HT-29 (cell line): Measurements from ENCODE around the gene LRP1B. TPM values are rescaled to one million over a fixed set of nuclear protein-coding genes. Genes with fewer than 3 reads are reported as not detected.

Experiments
- DNase-seq: peaks from one replicate; pipeline ENCODE4 v3.0.0-alpha.2; 2015; ENCODE audit warnings: low spot score
- total RNA-seq: library from RNA; depleted of rRNA; stranded (reverse); fragments of >200 nt; shearing (Covaris generic); gene quantifications from 2 replicates; pipeline ENCODE4 v1.2.3, GENCODE V29; 2014

The LRP1B gene
- total RNA-seq, 1 experiment from 2014 or later, result not detected

DNA sequence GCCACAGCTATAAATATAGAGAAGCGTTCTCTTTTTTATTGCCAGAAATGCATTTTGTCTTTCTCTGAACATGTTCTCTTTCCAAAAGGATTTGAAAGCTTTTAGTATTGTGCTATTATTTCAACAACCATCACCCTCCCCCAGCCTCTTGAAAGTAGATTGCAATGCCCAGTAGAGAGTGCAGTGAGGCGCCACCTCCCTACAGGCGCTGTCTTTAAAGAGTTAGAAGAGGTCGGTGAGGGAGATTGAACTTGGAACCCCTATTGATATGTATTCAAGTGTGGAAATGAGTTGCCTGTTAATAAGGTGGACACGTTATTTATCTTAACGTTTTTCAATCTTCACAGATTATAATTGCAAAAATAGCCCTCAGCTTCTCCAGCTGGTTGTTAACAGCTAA is 360.3 kb downstream of the LRP1B start:
- DNase-seq, result no peak

DNA sequence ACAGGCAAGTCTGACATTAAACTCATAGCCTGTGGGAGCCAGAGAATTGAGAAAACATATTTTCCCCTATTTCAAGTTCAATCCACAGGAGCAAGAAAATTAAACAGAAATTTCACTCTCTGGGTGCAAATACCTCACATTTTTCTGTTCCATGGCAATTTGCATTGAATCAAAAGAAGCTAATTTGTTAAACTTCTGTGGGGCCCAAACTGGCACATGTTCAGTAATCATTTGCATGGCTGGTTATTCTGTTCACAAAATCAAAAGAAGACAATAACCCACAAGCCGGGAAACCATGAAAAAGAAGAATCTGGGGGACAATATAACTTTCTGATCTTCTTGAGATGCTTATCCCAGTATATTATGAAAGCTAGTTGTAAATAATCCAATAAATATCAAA is 363.1 kb downstream of the LRP1B start:
- no peak for DNase-seq

- DNase-seq, result no peak
Measured at GRCh38 chr2:141767051-141767450, 363.8 kb downstream of the LRP1B start.

GRCh38 chr2:141766225-141766624 is 364.6 kb downstream of the LRP1B start:
- DNase-seq, result no peak

DNA sequence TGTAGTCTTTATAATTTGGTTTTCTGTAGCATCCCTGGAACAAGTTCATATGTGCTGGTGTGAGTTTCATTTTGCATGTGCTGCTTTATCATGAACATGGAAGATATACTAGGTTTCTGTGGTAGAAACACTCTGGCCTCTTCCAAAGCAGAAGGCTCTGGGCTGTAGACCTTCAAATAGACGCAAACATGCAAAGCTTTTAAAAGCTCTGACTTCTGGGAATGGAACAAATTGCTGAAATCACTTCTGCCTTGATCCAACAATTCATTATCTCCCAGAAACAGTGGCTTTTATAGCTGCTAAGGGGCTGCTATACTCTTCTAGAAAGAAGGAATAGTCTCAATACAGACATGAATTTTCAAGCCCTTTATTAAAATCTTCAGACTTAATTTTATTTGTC is 382.2 kb downstream of the LRP1B start:
- DNase-seq, result no peak

GRCh38 chr2:141741652-141742051 is 389.2 kb downstream of the LRP1B start:
- no peak for DNase-seq

DNA sequence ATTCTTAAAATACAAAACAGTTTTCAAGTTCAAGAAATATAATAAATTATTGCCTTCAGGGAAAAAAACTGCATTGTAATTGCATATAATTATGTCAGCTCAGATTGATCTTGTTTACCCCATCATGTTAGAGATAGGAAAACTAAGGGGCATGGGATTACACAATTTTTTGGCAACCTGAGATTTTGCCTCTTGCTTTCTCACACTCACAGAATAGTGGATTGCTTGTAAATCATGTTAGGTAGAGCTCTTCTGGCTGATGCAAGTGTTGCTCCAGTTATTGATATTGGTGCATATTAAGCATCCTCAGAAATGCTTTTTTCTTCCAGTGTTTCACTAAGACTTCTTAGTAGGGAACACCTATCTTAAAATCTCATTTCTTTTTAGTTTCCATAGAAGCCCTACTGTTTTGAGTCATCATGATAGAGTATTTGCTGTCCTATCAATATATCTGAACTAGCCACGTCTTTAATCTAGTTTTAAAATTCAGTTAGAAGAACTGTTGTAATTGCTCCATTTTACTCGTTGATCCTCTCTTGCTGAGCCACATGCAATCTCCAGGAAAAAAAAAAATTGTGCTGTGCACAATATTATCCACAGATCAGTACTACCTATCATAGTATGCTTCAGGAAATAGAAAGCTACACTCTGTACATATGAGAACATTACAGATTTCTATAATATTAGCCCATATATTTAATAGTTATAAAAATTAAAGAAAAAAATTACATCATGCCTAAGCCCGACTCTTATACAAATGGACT is 393.1 kb downstream of the LRP1B start:
- no peak for DNase-seq

DNA sequence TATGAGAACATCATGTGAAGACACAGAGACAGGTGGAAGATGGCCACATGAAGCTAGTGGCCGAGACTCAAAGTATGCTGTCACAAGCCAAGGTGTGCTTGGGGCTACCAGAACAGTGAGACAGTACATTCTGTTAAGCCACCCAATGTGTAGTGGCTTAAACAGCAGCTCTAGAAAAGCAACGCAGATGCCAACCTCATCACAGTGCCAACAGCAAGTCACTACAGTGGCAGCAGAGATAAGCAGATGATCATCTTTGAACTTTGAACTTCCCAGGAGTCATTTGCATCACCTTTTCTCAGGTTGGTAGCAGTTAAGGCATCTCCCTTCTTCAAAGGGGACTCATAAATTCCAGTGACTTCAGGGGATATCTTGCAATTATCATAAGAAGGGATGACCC is 394.4 kb downstream of the LRP1B start:
- no peak for DNase-seq

DNA sequence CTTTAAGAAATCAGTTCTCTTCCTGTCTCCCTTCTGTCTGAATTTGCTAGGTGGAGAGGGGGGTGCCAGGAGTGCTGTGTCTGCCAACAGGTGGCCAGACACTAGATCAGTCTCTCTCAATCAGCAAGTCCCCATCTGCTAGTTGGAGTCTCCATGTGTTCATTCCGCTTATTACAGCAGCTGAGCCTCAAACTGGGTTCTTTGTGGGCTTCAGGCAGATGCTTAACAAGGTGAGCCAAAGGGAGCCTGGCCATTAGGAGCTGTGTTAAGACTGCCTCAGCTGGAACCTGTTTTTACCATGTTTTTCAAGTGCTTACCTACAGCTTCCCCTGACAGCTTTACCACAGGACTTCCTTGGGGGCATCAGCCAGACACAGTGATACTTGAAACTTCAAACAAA is 401.9 kb downstream of the LRP1B start:
- no peak for DNase-seq

- no peak for DNase-seq
Measured at GRCh38 chr2:141728142-141728541, 402.7 kb downstream of the LRP1B start.

DNA sequence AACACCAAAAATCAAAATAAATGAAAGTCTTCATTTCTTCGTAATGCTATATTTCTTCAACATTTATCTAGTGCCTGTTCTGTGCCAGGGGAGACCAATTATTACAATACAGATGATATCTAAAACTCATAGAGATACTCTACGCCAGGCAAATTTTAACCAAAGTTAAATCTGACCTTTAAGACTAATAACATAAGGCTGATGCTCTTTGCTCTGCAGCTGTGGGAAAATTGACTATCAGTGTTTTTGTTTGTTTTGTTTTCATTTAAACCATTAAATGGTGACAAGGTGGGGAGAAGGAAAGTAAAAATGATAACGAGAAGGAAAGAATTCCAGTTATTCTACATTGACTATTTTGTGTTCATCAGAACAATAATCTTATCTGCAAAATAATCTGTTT is 406.4 kb downstream of the LRP1B start:
- DNase-seq, result no peak

GRCh38 chr2:141723814-141724213 is 407.0 kb downstream of the LRP1B start:
- no peak for DNase-seq

- DNase-seq, result no peak
Measured at GRCh38 chr2:141720476-141720875, 410.3 kb downstream of the LRP1B start.

GRCh38 chr2:141714496-141714895 is 416.3 kb downstream of the LRP1B start:
- no peak for DNase-seq

DNA sequence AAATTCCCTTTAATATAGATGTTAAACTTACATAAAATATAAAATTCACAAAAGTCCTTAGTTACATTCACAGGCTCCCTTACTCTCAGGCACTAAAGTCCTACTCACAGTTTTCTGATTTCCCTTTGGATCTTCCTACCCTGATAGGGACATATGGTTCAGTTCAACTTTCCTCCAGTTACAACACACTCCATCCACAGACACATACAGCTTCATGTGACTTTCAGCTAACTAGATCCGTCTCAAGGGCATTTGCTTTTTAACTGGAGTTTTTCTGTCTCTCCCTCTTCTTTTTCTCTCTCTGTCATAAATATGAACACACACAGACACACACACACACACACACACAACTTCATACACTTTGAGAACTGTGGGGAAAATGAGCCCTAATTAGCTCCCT is 419.2 kb downstream of the LRP1B start:
- DNase-seq, result no peak

GRCh38 chr2:141710589-141711239 is 420.1 kb downstream of the LRP1B start:
- DNase-seq, result no peak

GRCh38 chr2:141709756-141710155 is 421.1 kb downstream of the LRP1B start:
- DNase-seq, result no peak

DNA sequence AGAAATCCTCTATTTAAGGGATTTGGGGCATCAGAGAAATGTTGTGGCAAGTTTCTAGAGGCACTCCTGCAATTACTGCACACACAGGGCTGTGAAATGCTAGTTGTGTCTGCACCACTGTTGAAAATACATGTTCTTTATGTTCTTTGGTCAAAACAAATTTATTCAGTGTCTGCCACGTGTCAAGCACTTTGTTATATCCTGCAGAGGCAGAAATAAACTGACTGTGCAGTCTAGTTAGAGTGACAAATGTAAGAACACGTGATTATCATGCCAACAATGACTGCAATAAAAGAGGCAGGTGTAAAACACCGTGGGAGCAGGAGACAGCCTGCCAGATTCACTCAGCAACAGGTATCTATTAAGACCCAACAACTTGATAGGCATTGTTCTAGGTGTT is 423.3 kb downstream of the LRP1B start:
- DNase-seq, result no peak

DNA sequence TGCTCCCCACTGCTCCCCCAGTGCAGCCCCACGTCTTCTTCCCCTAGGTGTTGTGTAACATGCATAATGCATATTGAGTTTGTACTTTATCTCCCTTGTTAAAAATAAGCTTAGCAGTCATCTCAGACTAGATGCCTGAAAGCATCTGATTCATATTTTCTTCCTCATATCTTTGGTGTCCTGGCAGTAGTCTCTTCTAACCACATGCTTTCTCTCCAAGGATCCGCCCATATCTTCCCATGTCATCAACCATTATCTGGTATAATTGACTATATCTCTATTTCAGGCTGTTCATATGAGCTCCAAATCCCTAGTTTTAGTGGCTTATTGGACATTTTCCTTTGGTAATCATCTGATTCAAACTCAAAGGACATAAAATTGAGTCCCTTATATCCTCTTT is 426.3 kb downstream of the LRP1B start:
- DNase-seq, result no peak

GRCh38 chr2:141703501-141703900 is 427.3 kb downstream of the LRP1B start:
- no peak for DNase-seq

DNA sequence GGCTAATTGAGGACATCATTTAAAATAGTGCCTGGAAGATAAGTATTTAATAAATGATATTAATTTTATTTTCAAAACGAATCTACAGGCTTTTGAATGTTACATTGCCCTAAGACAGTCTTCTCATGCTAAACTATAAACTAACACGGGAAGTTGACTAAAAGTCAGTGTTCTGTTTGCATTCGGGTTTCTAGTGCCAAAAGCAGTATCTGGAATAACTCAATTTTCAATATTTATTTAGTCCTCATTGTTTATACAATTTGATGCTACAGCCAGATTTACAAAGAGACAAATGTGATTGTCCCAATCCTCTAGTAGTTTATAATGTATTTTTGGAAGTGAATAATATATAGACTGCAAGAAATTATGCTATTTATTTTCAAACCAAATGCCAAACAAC is 429.2 kb downstream of the LRP1B start:
- DNase-seq, result no peak

- no peak for DNase-seq
Measured at GRCh38 chr2:141699573-141699972, 431.2 kb downstream of the LRP1B start.

GRCh38 chr2:141698500-141698899 is 432.3 kb downstream of the LRP1B start:
- no peak for DNase-seq
